ENCODE results near the gene AMMECR1. TPM values are rescaled to one million over a fixed set of nuclear protein-coding genes. Genes with fewer than 3 reads are reported as not detected.

AMMECR1 gene
- total RNA-seq, 6 donors from 2014 or later = 1.4 to 20.1 (median 8.0) TPM

GRCh38 chrX:110304884-110305283 is 13.0 kb downstream of the AMMECR1 start:
- Histone ChIP-seq H3K4me1 (peaks cover 0 to under 1% (median 0%) of the 10 kb centered on the region in 4 donors), H3K9me3 (no peaks in the 10 kb centered on the region), H3K27me3 (no peaks in the 10 kb centered on the region), H3K4me3 (no peak overlapping the region), H3K27ac (no peak overlapping the region), H3K36me3 (no peaks in the 10 kb centered on the region)
- ATAC-seq (ENCODE audit: low FRiP score in 2 of 2) (no peak), DNase-seq (no peak)
- TF ChIP-seq EP300 (IDR thresholded peaks at IDR 0.05) (no peak), POLR2A (IDR thresholded peaks at IDR 0.05) (no peak), CTCF (IDR thresholded peaks at IDR 0.05) (no peak), POLR2AphosphoS5 (IDR thresholded peaks at IDR 0.05) (no peak)

- 71 to 77% methylated on average over 1 of the region's 1 CpG for WGBS, 2 donors
- no peak for ATAC-seq (ENCODE audit: low FRiP score in 2 of 2)
- no peak overlapping the region for H3K27ac ChIP-seq
- TF ChIP-seq POLR2A (IDR thresholded peaks at IDR 0.05) (no peak), EP300 (IDR thresholded peaks at IDR 0.05) (no peak), POLR2AphosphoS5 (IDR thresholded peaks at IDR 0.05) (no peak), CTCF (IDR thresholded peaks at IDR 0.05) (no peak)
- H3K4me3 ChIP-seq = no peak overlapping the region
- no peak for DNase-seq
- no peaks in the 10 kb centered on the region for H3K9me3 ChIP-seq
- H3K4me1 ChIP-seq = no peaks in the 10 kb centered on the region
- no peaks in the 10 kb centered on the region for H3K27me3 ChIP-seq
- no peaks in the 10 kb centered on the region for H3K36me3 ChIP-seq
Measured at GRCh38 chrX:110304371-110304770, 13.5 kb downstream of the AMMECR1 start.

GRCh38 chrX:110302975-110303374 is 14.9 kb downstream of the AMMECR1 start:
- Histone ChIP-seq H3K4me1 (no peaks in the 10 kb centered on the region), H3K27ac (no peak overlapping the region), H3K27me3 (no peaks in the 10 kb centered on the region), H3K36me3 (no peaks in the 10 kb centered on the region), H3K9me3 (no peaks in the 10 kb centered on the region), H3K4me3 (no peak overlapping the region)
- TF ChIP-seq POLR2A (IDR thresholded peaks at IDR 0.05) (no peak), CTCF (IDR thresholded peaks at IDR 0.05) (no peak), EP300 (IDR thresholded peaks at IDR 0.05) (no peak), POLR2AphosphoS5 (IDR thresholded peaks at IDR 0.05) (no peak)
- DNase-seq (no peak), ATAC-seq (ENCODE audit: low FRiP score in 2 of 2) (no peak)
- WGBS, 2 donors = 78 to 95% methylated on average over 3 of the region's 3 CpGs

- Histone ChIP-seq H3K4me3 (no peak overlapping the region), H3K36me3 (no peaks in the 10 kb centered on the region), H3K4me1 (no peaks in the 10 kb centered on the region), H3K27me3 (no peaks in the 10 kb centered on the region), H3K27ac (no peak overlapping the region), H3K9me3 (peaks cover 0 to 2% (median 0%) of the 10 kb centered on the region in 4 donors)
- 86 to 88% methylated on average over 1 of the region's 1 CpG for WGBS, 2 donors
- DNase-seq (no peak), ATAC-seq (ENCODE audit: low FRiP score in 2 of 2) (no peak)
- no peak for TF ChIP-seq POLR2AphosphoS5 (IDR thresholded peaks at IDR 0.05)
- TF ChIP-seq POLR2A (IDR thresholded peaks at IDR 0.05) = no peak
- no peak for TF ChIP-seq EP300 (IDR thresholded peaks at IDR 0.05)
- TF ChIP-seq CTCF (IDR thresholded peaks at IDR 0.05) = no peak
Measured at GRCh38 chrX:110301194-110301593, 16.7 kb downstream of the AMMECR1 start.

GRCh38 chrX:110294087-110294486 is 23.8 kb downstream of the AMMECR1 start:
- ATAC-seq (ENCODE audit: low FRiP score in 2 of 2) = no peak
- 84 to 87% methylated on average over 2 of the region's 2 CpGs for WGBS, 2 donors

More at GRCh38 chrX:110294087-110294486, 23.8 kb downstream of the AMMECR1 start:
- Histone ChIP-seq H3K9me3 (peaks cover 0 to 4% (median 0%) of the 10 kb centered on the region in 4 donors), H3K4me3 (no peak overlapping the region), H3K27me3 (no peaks in the 10 kb centered on the region), H3K27ac (no peak overlapping the region), H3K4me1 (no peaks in the 10 kb centered on the region), H3K36me3 (no peaks in the 10 kb centered on the region)
- no peak for DNase-seq
- TF ChIP-seq POLR2A (IDR thresholded peaks at IDR 0.05) (no peak), EP300 (IDR thresholded peaks at IDR 0.05) (no peak), POLR2AphosphoS5 (IDR thresholded peaks at IDR 0.05) (no peak), CTCF (IDR thresholded peaks at IDR 0.05) (no peak)

Data from upper lobe of left lung (tissue), 6 donors.